22Rv1 (cell line): ENCODE results near the gene ZNF484.

Experiments used
- CTCF ChIP-seq: fragments of 450-650 bp; IDR thresholded peaks from 2 replicates; pipeline ENCODE4 v1.5.1; 2017; ENCODE audit warnings: mild to moderate bottlenecking
- ZFX ChIP-seq: fragments of 450-650 bp; IDR thresholded peaks from 2 replicates; pipeline ENCODE4 v1.6.1; 2017; ENCODE audit warnings: antibody characterized with exemption, borderline replicate concordance

DNA sequence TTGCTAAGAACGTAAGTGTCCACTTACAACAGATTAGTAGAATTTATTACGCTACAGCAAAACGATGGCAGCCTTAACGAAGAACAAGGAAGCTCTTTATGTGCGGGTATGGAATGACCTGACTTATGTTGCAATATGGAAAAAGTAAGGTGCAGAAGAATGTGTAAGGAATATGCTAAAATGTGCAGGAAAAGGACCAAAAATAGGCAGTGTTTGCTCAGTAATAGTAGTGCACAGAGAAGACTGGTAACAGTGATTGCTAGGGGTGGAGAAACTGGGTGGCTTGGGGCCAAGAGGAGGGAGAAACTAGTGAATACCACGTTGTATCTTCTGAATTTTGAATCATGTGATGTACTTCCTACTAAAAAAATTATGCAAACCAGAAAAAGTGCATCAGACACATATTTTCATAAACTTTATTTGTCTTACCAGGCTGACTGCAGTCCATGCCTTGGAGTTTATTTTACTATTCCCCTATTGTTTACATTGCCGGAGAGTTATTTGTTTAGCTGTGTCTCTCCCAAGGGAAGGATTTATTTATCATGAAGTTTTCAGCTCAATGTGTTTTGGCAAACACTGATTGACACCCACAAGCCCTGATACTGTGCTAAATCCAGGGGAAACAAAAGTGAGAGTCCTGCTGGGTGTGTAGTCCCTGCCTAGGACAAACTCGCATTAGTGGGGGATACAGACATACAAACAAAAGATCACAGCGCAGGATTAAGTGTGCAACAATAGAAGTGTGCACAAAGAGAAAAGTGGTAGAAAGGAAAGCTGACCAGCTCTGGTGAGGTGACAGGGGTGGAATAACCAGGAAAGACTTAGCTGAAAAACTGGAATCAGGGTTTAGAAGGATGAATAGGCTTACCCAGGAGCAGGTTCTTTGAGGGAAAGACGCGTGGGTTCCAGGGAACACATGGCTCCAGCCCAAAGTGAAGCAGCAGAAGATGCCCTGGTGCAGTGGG lies 34.0 kb upstream of the ZNF484 start:
- TF ChIP-seq CTCF (no peak), ZFX (no peak)
